ENCODE results near the gene MYO3A. TPM values are rescaled to one million over a fixed set of nuclear protein-coding genes. Genes with fewer than 3 reads are reported as not detected.

Gene MYO3A, protein sequence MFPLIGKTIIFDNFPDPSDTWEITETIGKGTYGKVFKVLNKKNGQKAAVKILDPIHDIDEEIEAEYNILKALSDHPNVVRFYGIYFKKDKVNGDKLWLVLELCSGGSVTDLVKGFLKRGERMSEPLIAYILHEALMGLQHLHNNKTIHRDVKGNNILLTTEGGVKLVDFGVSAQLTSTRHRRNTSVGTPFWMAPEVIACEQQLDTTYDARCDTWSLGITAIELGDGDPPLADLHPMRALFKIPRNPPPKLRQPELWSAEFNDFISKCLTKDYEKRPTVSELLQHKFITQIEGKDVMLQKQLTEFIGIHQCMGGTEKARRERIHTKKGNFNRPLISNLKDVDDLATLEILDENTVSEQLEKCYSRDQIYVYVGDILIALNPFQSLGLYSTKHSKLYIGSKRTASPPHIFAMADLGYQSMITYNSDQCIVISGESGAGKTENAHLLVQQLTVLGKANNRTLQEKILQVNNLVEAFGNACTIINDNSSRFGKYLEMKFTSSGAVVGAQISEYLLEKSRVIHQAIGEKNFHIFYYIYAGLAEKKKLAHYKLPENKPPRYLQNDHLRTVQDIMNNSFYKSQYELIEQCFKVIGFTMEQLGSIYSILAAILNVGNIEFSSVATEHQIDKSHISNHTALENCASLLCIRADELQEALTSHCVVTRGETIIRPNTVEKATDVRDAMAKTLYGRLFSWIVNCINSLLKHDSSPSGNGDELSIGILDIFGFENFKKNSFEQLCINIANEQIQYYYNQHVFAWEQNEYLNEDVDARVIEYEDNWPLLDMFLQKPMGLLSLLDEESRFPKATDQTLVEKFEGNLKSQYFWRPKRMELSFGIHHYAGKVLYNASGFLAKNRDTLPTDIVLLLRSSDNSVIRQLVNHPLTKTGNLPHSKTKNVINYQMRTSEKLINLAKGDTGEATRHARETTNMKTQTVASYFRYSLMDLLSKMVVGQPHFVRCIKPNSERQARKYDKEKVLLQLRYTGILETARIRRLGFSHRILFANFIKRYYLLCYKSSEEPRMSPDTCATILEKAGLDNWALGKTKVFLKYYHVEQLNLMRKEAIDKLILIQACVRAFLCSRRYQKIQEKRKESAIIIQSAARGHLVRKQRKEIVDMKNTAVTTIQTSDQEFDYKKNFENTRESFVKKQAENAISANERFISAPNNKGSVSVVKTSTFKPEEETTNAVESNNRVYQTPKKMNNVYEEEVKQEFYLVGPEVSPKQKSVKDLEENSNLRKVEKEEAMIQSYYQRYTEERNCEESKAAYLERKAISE (N-terminal part only)
- not detected in 3 replicates for total RNA-seq
- long read RNA-seq, result 0 reads

DNA sequence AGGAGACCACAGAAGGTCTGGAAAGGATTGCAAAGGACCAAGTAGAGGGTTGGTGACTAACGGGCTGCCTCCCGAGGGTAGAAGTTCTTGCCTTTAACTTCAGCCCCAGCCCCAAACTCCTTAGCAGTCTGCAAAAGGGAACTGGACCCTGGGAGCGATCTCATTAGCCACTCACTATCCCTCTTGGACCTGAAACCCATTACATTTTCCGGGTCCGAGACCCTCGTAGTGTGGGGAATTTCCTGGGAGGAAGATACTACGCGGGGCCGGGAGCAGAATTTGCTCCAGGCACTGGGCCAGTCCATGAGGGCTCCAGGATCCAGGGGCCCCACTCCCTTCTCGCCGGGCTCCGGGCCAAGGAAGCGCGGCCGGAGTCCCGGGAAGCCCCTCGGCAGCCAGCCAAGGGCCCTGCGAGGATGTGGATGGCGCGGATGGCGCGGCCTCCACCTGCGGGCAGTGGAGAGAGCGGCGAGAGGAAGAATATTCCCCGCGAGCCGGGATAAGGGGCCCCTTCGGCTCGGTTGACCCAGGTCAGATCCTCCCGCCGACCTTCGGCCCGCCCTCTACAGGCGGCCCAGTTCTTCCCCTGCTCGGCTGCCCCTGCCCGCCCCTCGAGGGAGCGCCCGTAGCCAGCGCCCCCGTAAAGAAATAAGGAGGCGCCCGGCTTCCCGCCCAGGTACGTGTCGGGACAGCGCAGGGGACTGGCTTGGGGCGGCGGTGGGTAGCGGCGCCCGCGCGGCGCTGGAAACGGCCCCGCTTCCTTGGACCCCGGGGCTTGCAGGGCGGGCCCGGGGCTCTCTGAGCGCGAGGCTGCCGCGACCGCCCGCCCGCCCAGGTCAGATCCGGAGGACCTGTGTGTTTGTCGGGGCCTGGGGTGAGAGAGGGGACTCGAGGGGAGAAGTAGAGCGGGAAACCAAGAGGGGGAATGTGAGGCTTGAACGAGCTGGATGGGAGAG lies at the start of gene MYO3A:
MYO3A (plus strand) TSS at position 577 of the 956 bp plus-strand sequence. CDS start 17,882 bp downstream, outside the sequence.
- Mint-ChIP-seq H3K4me1 (ENCODE audit: low read depth) (peaks cover 5% of the 10 kb centered on the region), H3K27me3 (ENCODE audit: low read depth) (peaks cover 39% of the 10 kb centered on the region), H3K27ac (ENCODE audit: unreplicated experiment) (no peak within 1 kb of the TSS), H3K4me3 (ENCODE audit: unreplicated experiment) (peak within 1 kb of the TSS; percentile 52), H3K9me3 (ENCODE audit: low read depth) (peaks cover 4% of the 10 kb centered on the region), H3K36me3 (ENCODE audit: low read depth) (peaks cover 3% of the 10 kb centered on the region)
- DNase-seq (ENCODE audit: low spot score), result no peak
- TF ChIP-seq CTCF (IDR thresholded peaks at IDR 0.05), result no peak

- no peaks in the 10 kb centered on the region for H3K36me3 Mint-ChIP-seq (ENCODE audit: low read depth)
- DNase-seq (ENCODE audit: low spot score), result no peak
- H3K4me3 Mint-ChIP-seq (ENCODE audit: unreplicated experiment), result no peak overlapping the region
- no peaks in the 10 kb centered on the region for H3K4me1 Mint-ChIP-seq (ENCODE audit: low read depth)
- peaks cover 10% of the 10 kb centered on the region for H3K9me3 Mint-ChIP-seq (ENCODE audit: low read depth)
- no peak overlapping the region for H3K27ac Mint-ChIP-seq (ENCODE audit: unreplicated experiment)
- no peak for TF ChIP-seq CTCF (IDR thresholded peaks at IDR 0.05)
- no peaks in the 10 kb centered on the region for H3K27me3 Mint-ChIP-seq (ENCODE audit: low read depth)
Observed at GRCh38 chr10:25888627-25889026, 45.4 kb upstream of the MYO3A start.

DNA sequence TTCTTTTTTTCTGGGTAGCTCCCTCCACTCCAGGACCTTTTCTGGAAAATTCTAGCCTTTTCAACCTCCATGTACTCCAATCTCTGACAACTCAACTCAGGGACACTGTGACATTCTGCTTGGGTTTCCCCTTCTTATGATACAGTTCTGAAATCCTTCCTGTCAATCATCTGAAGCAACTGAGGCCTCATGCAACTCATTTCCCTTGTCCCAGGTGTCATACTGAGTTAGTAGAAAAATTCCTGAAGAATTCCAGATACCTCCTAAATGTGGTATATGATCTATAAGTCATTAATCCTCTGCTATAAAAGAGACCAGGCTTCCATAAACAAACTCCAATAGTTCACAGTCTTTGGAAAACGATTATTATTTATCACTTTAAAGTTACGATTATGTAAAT lies 43.0 kb upstream of the MYO3A start:
- no peaks in the 10 kb centered on the region for H3K4me1 Mint-ChIP-seq (ENCODE audit: low read depth)
- H3K9me3 Mint-ChIP-seq (ENCODE audit: low read depth), result peaks cover 10% of the 10 kb centered on the region
- H3K36me3 Mint-ChIP-seq (ENCODE audit: low read depth), result no peaks in the 10 kb centered on the region
- no peak overlapping the region for H3K4me3 Mint-ChIP-seq (ENCODE audit: unreplicated experiment)
- no peak for TF ChIP-seq CTCF (IDR thresholded peaks at IDR 0.05)
- no peaks in the 10 kb centered on the region for H3K27me3 Mint-ChIP-seq (ENCODE audit: low read depth)
- DNase-seq (ENCODE audit: low spot score), result no peak
- no peak overlapping the region for H3K27ac Mint-ChIP-seq (ENCODE audit: unreplicated experiment)

GRCh38 chr10:25895856-25896255 lies 38.2 kb upstream of the MYO3A start:
- H3K4me1 Mint-ChIP-seq (ENCODE audit: low read depth), result no peaks in the 10 kb centered on the region
- no peaks in the 10 kb centered on the region for H3K36me3 Mint-ChIP-seq (ENCODE audit: low read depth)
- no peak for DNase-seq (ENCODE audit: low spot score)
- no peak overlapping the region for H3K4me3 Mint-ChIP-seq (ENCODE audit: unreplicated experiment)
- no peaks in the 10 kb centered on the region for H3K27me3 Mint-ChIP-seq (ENCODE audit: low read depth)
- TF ChIP-seq CTCF (IDR thresholded peaks at IDR 0.05), result no peak
- peaks cover 9% of the 10 kb centered on the region for H3K9me3 Mint-ChIP-seq (ENCODE audit: low read depth)
- H3K27ac Mint-ChIP-seq (ENCODE audit: unreplicated experiment), result no peak overlapping the region
